GM12892 (cell line): ENCODE data around the gene C10orf71.

Source experiments
- POLR2A ChIP-seq: IDR thresholded peaks from 2 replicates; pipeline ENCODE4 v1.6.1; 2011; ENCODE audit warnings: low read depth, low read length, control low read depth
- POLR2AphosphoS5 ChIP-seq: IDR thresholded peaks from 2 replicates; pipeline ENCODE4 v1.6.1; 2011; ENCODE audit warnings: low read depth, low read length, control low read depth

DNA sequence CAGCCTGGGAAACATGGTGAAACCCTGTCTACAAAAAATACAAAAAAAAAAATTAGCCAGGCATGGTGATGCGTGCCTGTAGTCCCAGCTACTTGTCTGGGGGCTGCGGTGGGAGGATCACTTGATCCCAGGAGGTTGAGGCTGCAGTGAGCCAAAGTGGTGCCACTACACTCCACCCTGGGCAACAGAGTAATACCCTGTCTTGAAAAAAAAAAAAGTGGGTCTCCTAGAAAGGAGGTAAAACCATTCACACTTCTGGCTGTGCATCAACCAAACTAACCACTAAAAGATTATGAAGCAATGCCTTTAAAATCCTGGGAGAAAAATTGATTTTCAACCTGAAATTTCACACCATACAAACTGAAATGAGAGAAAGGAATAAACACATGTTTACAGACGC is 35.4 kb upstream of the C10orf71 start:
- TF ChIP-seq POLR2AphosphoS5 (no peak), POLR2A (no peak)
